ENCODE data around the gene LRRFIP1. TPM values are rescaled to one million over a fixed set of nuclear protein-coding genes. Genes with fewer than 3 reads are reported as not detected.

The LRRFIP1 gene
- total and polyA plus RNA-seq, 2 of the 13 experiments (the other 11 are each of a cell fraction or from before 2014, with no cell fraction given) = 15.9 to 40.5 TPM

GRCh38 chr2:237585590-237586221 is 41.7 kb upstream of the LRRFIP1 start (continued):
- peak; percentile 62 for TF ChIP-seq IRF9 (CRISPR knock-in tag; IDR thresholded peaks at IDR 0.05; ENCODE audit: borderline replicate concordance)
- peak; percentile 97 for TF ChIP-seq ETV5 (CRISPR knock-in tag; IDR thresholded peaks at IDR 0.05; ENCODE audit: borderline replicate concordance)
- 0 out of 2 replicates have a peak, but pooled peaks have one; percentile 65 for TF ChIP-seq EED (CRISPR knock-in tag; IDR thresholded peaks at IDR 0.05)
- no peak for TF ChIP-seq SRF (IDR thresholded peaks at IDR 0.05; ENCODE audit: low read depth, low read length)
- TF ChIP-seq SAP130 (CRISPR knock-in tag; IDR thresholded peaks at IDR 0.05; ENCODE audit: low read depth) = peak; percentile 97
- TF ChIP-seq AGO1 (IDR thresholded peaks at IDR 0.05; ENCODE audit: low read depth, low read length, poor library complexity, severe bottlenecking) = no peak
- no peak for TF ChIP-seq MYNN (CRISPR knock-in tag; IDR thresholded peaks at IDR 0.05; ENCODE audit: low read depth)
- peak; percentile 68; the same call in 1 of the 2 replicates for TF ChIP-seq THAP7 (CRISPR knock-in tag; IDR thresholded peaks at IDR 0.05)
- TF ChIP-seq ZNF777 (CRISPR knock-in tag; IDR thresholded peaks at IDR 0.05) = no peak
- peak; percentile 90 for TF ChIP-seq MED8 (CRISPR knock-in tag; IDR thresholded peaks at IDR 0.05; ENCODE audit: insufficient replicate concordance)
- TF ChIP-seq ISX (CRISPR knock-in tag; conservative IDR thresholded peaks at IDR 0.05) = no peak
- no peak for TF ChIP-seq ZFP82 (CRISPR knock-in tag; IDR thresholded peaks at IDR 0.05; ENCODE audit: borderline replicate concordance)
- TF ChIP-seq HDAC2 (CRISPR knock-in tag; IDR thresholded peaks at IDR 0.05) = peak; percentile 98
- peak; percentile 23; the same call in 1 of the 2 replicates for TF ChIP-seq NFYC (CRISPR knock-in tag; IDR thresholded peaks at IDR 0.05)
- peak; percentile 84 for TF ChIP-seq HIC2 (CRISPR knock-in tag; IDR thresholded peaks at IDR 0.05; ENCODE audit: low read depth)
- TF ChIP-seq XBP1 (CRISPR knock-in tag; IDR thresholded peaks at IDR 0.05) = no peak
- peak; percentile 93 for TF ChIP-seq ZFP91 (CRISPR knock-in tag; IDR thresholded peaks at IDR 0.05; ENCODE audit: borderline replicate concordance)
- TF ChIP-seq EEA1 (CRISPR knock-in tag; IDR thresholded peaks at IDR 0.05; ENCODE audit: borderline replicate concordance) = no peak
- no peak for TF ChIP-seq SSRP1 (CRISPR knock-in tag; IDR thresholded peaks at IDR 0.05)
- 0 out of 2 replicates have a peak, but pooled peaks have one; percentile 22 for TF ChIP-seq RNF2 (conservative IDR thresholded peaks at IDR 0.05; ENCODE audit: low read depth)
- no peak for TF ChIP-seq ZNF460 (CRISPR knock-in tag; IDR thresholded peaks at IDR 0.05; ENCODE audit: borderline replicate concordance)

All from HepG2 (cell line).